PC-3 (cell line): ENCODE measurements around the gene CMAS. TPM values are rescaled to one million over a fixed set of nuclear protein-coding genes. Genes with fewer than 3 reads are reported as not detected.

Source experiments
- ATAC-seq: fragments of 200-7000 bp; cut with Tn5 transposase; 2 replicates; pipeline ENCODE4 v1.9.1; 2020; ENCODE audit warnings: mild to moderate bottlenecking, moderate library complexity
- Bru-seq: library from RNA; stranded (reverse); fragments of 400-500 nt; gene quantifications from one replicate; lab custom pipeline; 2021; lab: Mats Ljungman, UMichigan
- BruChase-seq, 2 experiments: library from RNA; stranded (reverse); fragments of 400-500 nt; gene quantifications; one replicate each; lab custom pipeline; 2021; lab: Mats Ljungman, UMichigan
- BruUV-seq: library from RNA; stranded (reverse); fragments of 400-500 nt; replicated peaks from 2 replicates; lab custom pipeline; 2021; lab: Mats Ljungman, UMichigan
- CTCF ChIA-PET: fragments of 300-600 bp; sonication (Branson Sonifier 250); formaldehyde crosslinking; loops from one replicate; lab custom pipeline; 2022; ENCODE audit warnings: antibody characterized with exemption; lab: Charles Lee
- POLR2A ChIA-PET: fragments of 300-600 bp; sonication (Branson Sonifier 250); formaldehyde crosslinking; loops from one replicate; lab custom pipeline; 2022; ENCODE audit warnings: antibody characterized with exemption; ENCODE audit not compliant: unreplicated experiment; lab: Charles Lee
- DNase-seq: peaks from one replicate; pipeline ENCODE4 v3.0.0-alpha.2; 2015
- H2AFZ ChIP-seq: fragments of 300-600 bp; sonication (generic); 2 replicates; pipeline ENCODE4 v1.6.0; 2016; ENCODE audit warnings: antibody characterized with exemption, low read length
- H3F3A ChIP-seq: fragments of 300-600 bp; sonication (generic); one replicate; pipeline ENCODE4 v1.6.0; 2017; ENCODE audit warnings: antibody characterized with exemption, low read length, control low read depth, mild to moderate bottlenecking; ENCODE audit not compliant: unreplicated experiment
- H3K27ac ChIP-seq: fragments of 300-600 bp; sonication (generic); 2 replicates; pipeline ENCODE4 v1.5.1; 2016; ENCODE audit warnings: mild to moderate bottlenecking, low read length
- H3K27me3 ChIP-seq: fragments of 300-600 bp; sonication (generic); 2 replicates; pipeline ENCODE4 v1.6.1; 2016; ENCODE audit warnings: low read length, mixed read lengths
- H3K36me3 ChIP-seq: fragments of 300-600 bp; sonication (generic); 2 replicates; pipeline ENCODE4 v1.6.1; 2016; ENCODE audit warnings: low read depth, mixed run types, low read length, mixed read lengths
- H3K4me1 ChIP-seq: fragments of 300-600 bp; sonication (generic); 2 replicates; pipeline ENCODE4 v1.5.1; 2016; ENCODE audit warnings: low read length; ENCODE audit not compliant: insufficient read depth
- H3K4me2 ChIP-seq: fragments of 300-600 bp; sonication (generic); 2 replicates; pipeline ENCODE4 v1.6.0; 2016; ENCODE audit warnings: low read length
- H3K4me3 ChIP-seq: fragments of 300-600 bp; sonication (generic); 2 replicates; pipeline ENCODE4 v1.5.1; 2016; ENCODE audit warnings: mild to moderate bottlenecking, low read length, mixed read lengths
- H3K79me2 ChIP-seq: fragments of 300-600 bp; sonication (generic); 2 replicates; pipeline ENCODE4 v1.6.1; 2017; ENCODE audit warnings: low read length, mixed read lengths
- H3K9ac ChIP-seq: fragments of 300-600 bp; sonication (generic); 2 replicates; pipeline ENCODE4 v1.6.0; 2016; ENCODE audit warnings: mild to moderate bottlenecking, low read length
- H3K9me2 ChIP-seq: fragments of 300-600 bp; sonication (generic); replicated peaks from 2 replicates; pipeline ENCODE4 v1.6.1; 2016; ENCODE audit warnings: mixed run types, low read length, mixed read lengths
- H3K9me3 ChIP-seq: fragments of 300-600 bp; sonication (generic); 2 replicates; pipeline ENCODE4 v1.6.1; 2016; ENCODE audit warnings: low read length, mixed read lengths
- H4K20me1 ChIP-seq: fragments of 300-600 bp; sonication (generic); 2 replicates; pipeline ENCODE4 v1.6.1; 2016; ENCODE audit warnings: low read length, mixed read lengths
- EZH2 ChIP-seq: fragments of 300-600 bp; sonication (generic); IDR thresholded peaks from one replicate; pipeline ENCODE4 v1.6.1; 2017; ENCODE audit warnings: antibody characterized with exemption, mild to moderate bottlenecking, low read length; ENCODE audit not compliant: unreplicated experiment
- EZH2phosphoT487 ChIP-seq: fragments of 300-600 bp; sonication (generic); IDR thresholded peaks from 2 replicates; pipeline ENCODE4 v1.6.1; 2018; ENCODE audit warnings: mild to moderate bottlenecking, antibody characterized with exemption, low read length, borderline replicate concordance
- intact Hi-C: fragments of 100-400 bp; cut with micrococcal nuclease; formaldehyde crosslinking; loops from 2 replicates; pipeline ENCODE4 v1.9.0; 2023
- long read RNA-seq: library from polyadenylated mRNA; unstranded; transcript quantifications from one replicate; pipeline ENCODE4 v2.0.0, GENCODE V29; 2021; ENCODE audit not compliant: unreplicated experiment
- total RNA-seq: library from RNA; depleted of rRNA; stranded (reverse); fragments of >200 nt; gene quantifications from 2 replicates; pipeline ENCODE4 v1.2.3, GENCODE V29; 2014; rRNA removed
- TF ChIP-seq, protein P1 (sequence below): fragments of 300-600 bp; sonication (generic); conservative IDR thresholded peaks from 2 replicates; pipeline ENCODE4 v1.5.1; 2017; ENCODE audit warnings: antibody characterized with exemption, low read depth, mild to moderate bottlenecking, low read length

The CMAS gene
- total RNA-seq = 25.0 and 47.6 TPM in 2 replicates
- Bru-seq, nascent RNA = percentile 81 among the genes with signal in this experiment
- BruChase-seq, experiment 1, labeled RNA remaining after a 6-hour chase = percentile 80 among the genes with signal in this experiment
- percentile 78 among the genes with signal in this experiment for BruChase-seq, experiment 2, labeled RNA remaining after a 2-hour chase
- long read RNA-seq, transcript CMAS-201 (8 exons, 1,787 nt) = major isoform, 127 of 136 reads
- long read RNA-seq, partial matches to known transcripts = 1 of 136 reads
- long read RNA-seq, other reads (novel, unspliced or antisense) = 5 of 136 reads

DNA sequence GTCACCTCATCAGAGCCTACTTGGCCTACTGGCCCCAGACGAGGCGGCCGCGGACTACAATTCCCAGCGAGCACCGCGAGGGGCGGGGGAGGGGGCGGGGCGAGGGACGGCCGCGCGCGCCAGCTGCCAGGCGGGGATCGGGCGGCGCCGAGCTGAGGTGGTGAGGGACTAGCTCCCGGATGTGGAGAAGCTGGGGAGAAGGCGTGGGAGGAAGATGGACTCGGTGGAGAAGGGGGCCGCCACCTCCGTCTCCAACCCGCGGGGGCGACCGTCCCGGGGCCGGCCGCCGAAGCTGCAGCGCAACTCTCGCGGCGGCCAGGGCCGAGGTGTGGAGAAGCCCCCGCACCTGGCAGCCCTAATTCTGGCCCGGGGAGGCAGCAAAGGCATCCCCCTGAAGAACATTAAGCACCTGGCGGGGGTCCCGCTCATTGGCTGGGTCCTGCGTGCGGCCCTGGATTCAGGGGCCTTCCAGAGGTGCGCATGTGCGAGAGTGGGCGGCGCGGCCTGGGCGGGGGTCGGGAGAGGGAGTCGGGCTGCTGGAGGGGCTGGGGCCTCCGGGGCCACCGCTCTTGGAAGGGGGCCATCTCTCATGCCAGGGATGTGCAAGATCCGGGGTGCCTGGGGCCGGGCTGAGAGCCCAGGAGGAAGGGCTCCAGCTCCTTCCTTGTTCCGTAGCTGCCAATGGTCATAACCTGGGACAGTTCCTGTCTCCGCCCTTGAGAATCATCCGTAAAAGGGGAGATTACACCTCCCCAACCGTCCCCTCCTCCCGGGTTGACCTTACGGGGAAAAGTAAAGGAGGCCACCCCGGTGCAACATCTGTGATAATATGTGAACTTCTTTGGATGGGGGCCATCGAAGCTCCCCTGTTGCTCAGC lies at the start of gene CMAS:
TSS of gene CMAS (plus strand) at position 129 of the 878 bp plus-strand sequence. CDS start at position 215, 86 bp downstream.
- H2AFZ ChIP-seq = peak within 1 kb of the TSS; percentile 98
- no peaks in the 10 kb centered on the region for H3K27me3 ChIP-seq
- peaks cover 4% of the 10 kb centered on the region; the same call in 1 of the 2 replicates for H4K20me1 ChIP-seq
- H3K27ac ChIP-seq = peak within 1 kb of the TSS; percentile 61
- no peak for TF ChIP-seq EZH2phosphoT487
- TF ChIP-seq, protein P1, sequence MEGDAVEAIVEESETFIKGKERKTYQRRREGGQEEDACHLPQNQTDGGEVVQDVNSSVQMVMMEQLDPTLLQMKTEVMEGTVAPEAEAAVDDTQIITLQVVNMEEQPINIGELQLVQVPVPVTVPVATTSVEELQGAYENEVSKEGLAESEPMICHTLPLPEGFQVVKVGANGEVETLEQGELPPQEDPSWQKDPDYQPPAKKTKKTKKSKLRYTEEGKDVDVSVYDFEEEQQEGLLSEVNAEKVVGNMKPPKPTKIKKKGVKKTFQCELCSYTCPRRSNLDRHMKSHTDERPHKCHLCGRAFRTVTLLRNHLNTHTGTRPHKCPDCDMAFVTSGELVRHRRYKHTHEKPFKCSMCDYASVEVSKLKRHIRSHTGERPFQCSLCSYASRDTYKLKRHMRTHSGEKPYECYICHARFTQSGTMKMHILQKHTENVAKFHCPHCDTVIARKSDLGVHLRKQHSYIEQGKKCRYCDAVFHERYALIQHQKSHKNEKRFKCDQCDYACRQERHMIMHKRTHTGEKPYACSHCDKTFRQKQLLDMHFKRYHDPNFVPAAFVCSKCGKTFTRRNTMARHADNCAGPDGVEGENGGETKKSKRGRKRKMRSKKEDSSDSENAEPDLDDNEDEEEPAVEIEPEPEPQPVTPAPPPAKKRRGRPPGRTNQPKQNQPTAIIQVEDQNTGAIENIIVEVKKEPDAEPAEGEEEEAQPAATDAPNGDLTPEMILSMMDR = no peak
- no peak for TF ChIP-seq EZH2
- H3F3A ChIP-seq = peaks cover 9% of the 10 kb centered on the region
- H3K9me3 ChIP-seq = no peaks in the 10 kb centered on the region
- peak within 1 kb of the TSS; percentile 82 for H3K4me2 ChIP-seq
- peaks cover 24% of the 10 kb centered on the region for H3K4me1 ChIP-seq
- CTCF ChIA-PET = no interaction called here
- intact Hi-C loops = loop anchor here (2.0 kb wide), 1 partner anchor 26 kb away; no protein-coding TSS in a partner anchor
- H3K36me3 ChIP-seq = no peaks in the 10 kb centered on the region
- TSS peak; percentile 94 for BruUV-seq
- peak within 1 kb of the TSS; percentile 94 for H3K4me3 ChIP-seq
- peak within 1 kb of the TSS; percentile 96 for H3K9ac ChIP-seq
- H3K79me2 ChIP-seq = peaks cover 49% of the 10 kb centered on the region
- POLR2A ChIA-PET = interaction anchor here (0.5 to 0.6 kb wide), 3 partner anchors 513 to 1219 kb away, joined by 3 to 13 read pairs (median 3); no protein-coding TSS in a partner anchor
- peak; percentile 71 for ATAC-seq
- no peaks in the 10 kb centered on the region for H3K9me2 ChIP-seq
- DNase-seq = peak; percentile 61

DNA sequence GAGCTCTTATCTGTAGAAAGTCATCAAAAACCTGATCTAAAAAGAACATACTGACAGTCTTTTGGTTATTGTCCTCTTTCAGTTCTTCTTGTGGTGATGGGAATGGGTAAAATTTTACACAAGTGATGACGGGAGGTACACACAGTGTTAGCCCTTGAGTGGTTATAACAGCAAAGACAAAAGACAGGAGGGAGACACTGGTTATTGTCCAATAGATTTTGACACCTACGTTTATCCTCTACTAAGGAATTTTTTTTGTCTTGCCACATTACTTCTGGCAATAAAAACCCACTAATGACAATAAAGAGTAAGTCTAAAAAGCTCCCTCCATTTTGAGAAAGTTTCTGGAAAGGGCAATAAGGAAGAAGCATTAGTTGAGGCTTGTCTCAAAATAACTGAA lies 47.7 kb upstream of the CMAS start:
- H4K20me1 ChIP-seq = no peaks in the 10 kb centered on the region
- no peaks in the 10 kb centered on the region for H3K9me3 ChIP-seq
- no peak overlapping the region for H3K4me3 ChIP-seq
- no peak for DNase-seq
- no peaks in the 10 kb centered on the region for H3F3A ChIP-seq
- H2AFZ ChIP-seq = no peak overlapping the region
- H3K4me2 ChIP-seq = no peak overlapping the region
- H3K79me2 ChIP-seq = no peaks in the 10 kb centered on the region
- ATAC-seq = no peak
- H3K27me3 ChIP-seq = no peaks in the 10 kb centered on the region
- no peak overlapping the region for H3K9ac ChIP-seq
- BruUV-seq = no TSS peak
- TF ChIP-seq, protein P1 = no peak
- no peak for TF ChIP-seq EZH2phosphoT487
- TF ChIP-seq EZH2 = no peak
- intact Hi-C loops = no loop called here
- CTCF ChIA-PET = no interaction called here
- POLR2A ChIA-PET = no interaction called here
- no peaks in the 10 kb centered on the region for H3K4me1 ChIP-seq
- H3K36me3 ChIP-seq = no peaks in the 10 kb centered on the region
- H3K27ac ChIP-seq = no peak overlapping the region
- no peaks in the 10 kb centered on the region for H3K9me2 ChIP-seq
